OCI-LY3 (cell line): ENCODE results near the gene SBNO2.

Experiments
- CTCF ChIP-seq: fragments of 200-600, 300-600 bp; sonication (generic); IDR thresholded peaks from 2 replicates; pipeline ENCODE4 v1.5.1; 2014; ENCODE audit warnings: antibody characterized with exemption, low read length, low read depth
- EZH2phosphoT487 ChIP-seq: fragments of 200-600 bp; shearing (Covaris generic); IDR thresholded peaks from 2 replicates; pipeline ENCODE4 v1.6.1; 2018; ENCODE audit warnings: antibody characterized with exemption, mixed run types, low read depth

GRCh38 chr19:1073063-1073955 is 100.8 kb downstream of the SBNO2 start:
- TF ChIP-seq CTCF: no peak
- no peak for TF ChIP-seq EZH2phosphoT487
